Measurements from ENCODE around the gene ZNF888.
"Not testable (repeated sequence)": the region's sequence is repeated elsewhere in the genome, so short reads cannot be mapped to it uniquely, and the experiment has no call there.

Gene ZNF888

GRCh38 chr19:52889076-52889475, 34.2 kb downstream of the ZNF888 start:
- Histone ChIP-seq H3K4me1 (ENCODE audit: insufficient read depth, low read length, severe bottlenecking) (no peaks in the 10 kb centered on the region), H3K4me2 (ENCODE audit: low read length) (no peak overlapping the region), H3K36me3 (ENCODE audit: insufficient read depth, low read length) (no peaks in the 10 kb centered on the region), H3K79me2 (ENCODE audit: insufficient read depth, low read length) (no peaks in the 10 kb centered on the region), H3K27ac (ENCODE audit: low read depth, low read length, poor library complexity, severe bottlenecking) (no peak overlapping the region), H4K20me1 (ENCODE audit: insufficient read depth, low read length) (no peaks in the 10 kb centered on the region), H3K4me3 (ENCODE audit: low read depth, low read length, poor library complexity, severe bottlenecking) (no peak overlapping the region), H3K9me3 (ENCODE audit: low read length) (no peaks in the 10 kb centered on the region), H3K27me3 (ENCODE audit: insufficient read depth, low read length) (no peaks in the 10 kb centered on the region), H3F3A (ENCODE audit: insufficient read depth, low read length) (no peaks in the 10 kb centered on the region), H3K9ac (ENCODE audit: low read length) (no peak overlapping the region), H2AFZ (ENCODE audit: low read length) (no peak overlapping the region), H3K9me2 (ENCODE audit: low read depth, low read length) (no peaks in the 10 kb centered on the region)
- TF ChIP-seq, protein P1, sequence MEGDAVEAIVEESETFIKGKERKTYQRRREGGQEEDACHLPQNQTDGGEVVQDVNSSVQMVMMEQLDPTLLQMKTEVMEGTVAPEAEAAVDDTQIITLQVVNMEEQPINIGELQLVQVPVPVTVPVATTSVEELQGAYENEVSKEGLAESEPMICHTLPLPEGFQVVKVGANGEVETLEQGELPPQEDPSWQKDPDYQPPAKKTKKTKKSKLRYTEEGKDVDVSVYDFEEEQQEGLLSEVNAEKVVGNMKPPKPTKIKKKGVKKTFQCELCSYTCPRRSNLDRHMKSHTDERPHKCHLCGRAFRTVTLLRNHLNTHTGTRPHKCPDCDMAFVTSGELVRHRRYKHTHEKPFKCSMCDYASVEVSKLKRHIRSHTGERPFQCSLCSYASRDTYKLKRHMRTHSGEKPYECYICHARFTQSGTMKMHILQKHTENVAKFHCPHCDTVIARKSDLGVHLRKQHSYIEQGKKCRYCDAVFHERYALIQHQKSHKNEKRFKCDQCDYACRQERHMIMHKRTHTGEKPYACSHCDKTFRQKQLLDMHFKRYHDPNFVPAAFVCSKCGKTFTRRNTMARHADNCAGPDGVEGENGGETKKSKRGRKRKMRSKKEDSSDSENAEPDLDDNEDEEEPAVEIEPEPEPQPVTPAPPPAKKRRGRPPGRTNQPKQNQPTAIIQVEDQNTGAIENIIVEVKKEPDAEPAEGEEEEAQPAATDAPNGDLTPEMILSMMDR (IDR thresholded peaks at IDR 0.05; ENCODE audit: low read length) = no peak
- TF ChIP-seq EZH2 (IDR thresholded peaks at IDR 0.05; ENCODE audit: borderline replicate concordance, low read length) = no peak

DNA sequence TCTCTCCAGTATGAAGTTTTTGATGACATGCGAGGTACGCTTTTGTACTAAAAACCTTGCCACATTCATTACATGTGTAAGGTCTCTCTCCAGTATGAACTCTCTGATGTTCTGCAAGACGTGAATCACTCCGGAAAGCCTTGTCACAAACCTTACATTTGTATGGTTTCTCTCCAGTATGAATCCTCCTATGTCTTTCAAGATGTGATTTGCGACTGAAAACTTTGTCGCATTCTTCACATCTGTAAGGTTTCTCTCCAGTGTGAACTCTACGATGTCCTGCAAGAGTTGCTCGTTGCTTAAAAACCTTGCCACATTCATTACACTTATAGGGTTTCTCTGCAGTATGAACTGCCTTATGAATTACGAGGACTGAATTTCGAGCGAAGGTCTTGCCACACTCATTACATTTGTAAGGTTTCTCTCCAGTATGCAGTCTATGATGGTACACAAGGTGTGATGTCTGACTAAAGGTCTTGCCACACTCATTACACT, 42.3 kb downstream of the ZNF888 start:
- Histone ChIP-seq H3K4me1 (ENCODE audit: insufficient read depth, low read length, severe bottlenecking) (no peaks in the 10 kb centered on the region), H3K79me2 (ENCODE audit: insufficient read depth, low read length) (no peaks in the 10 kb centered on the region), H2AFZ (ENCODE audit: low read length) (no peak overlapping the region), H3F3A (ENCODE audit: insufficient read depth, low read length) (no peaks in the 10 kb centered on the region), H3K36me3 (ENCODE audit: insufficient read depth, low read length) (no peaks in the 10 kb centered on the region), H4K20me1 (ENCODE audit: insufficient read depth, low read length) (no peaks in the 10 kb centered on the region), H3K9me3 (ENCODE audit: low read length) (peaks cover 9% of the 10 kb centered on the region), H3K4me3 (ENCODE audit: low read depth, low read length, poor library complexity, severe bottlenecking) (no peak overlapping the region), H3K9ac (ENCODE audit: low read length) (no peak overlapping the region), H3K27me3 (ENCODE audit: insufficient read depth, low read length) (no peaks in the 10 kb centered on the region), H3K4me2 (ENCODE audit: low read length) (no peak overlapping the region), H3K27ac (ENCODE audit: low read depth, low read length, poor library complexity, severe bottlenecking) (no peak overlapping the region), H3K9me2 (ENCODE audit: low read depth, low read length) (no peaks in the 10 kb centered on the region)
- TF ChIP-seq EZH2 (IDR thresholded peaks at IDR 0.05; ENCODE audit: borderline replicate concordance, low read length) = no peak
- TF ChIP-seq, protein P1 (IDR thresholded peaks at IDR 0.05; ENCODE audit: low read length) = no peak

- not testable (repeated sequence) for H3K27ac ChIP-seq (ENCODE audit: low read depth, low read length, poor library complexity, severe bottlenecking); H2AFZ ChIP-seq (ENCODE audit: low read length); H3K4me3 ChIP-seq (ENCODE audit: low read depth, low read length, poor library complexity, severe bottlenecking); H3K9me2 ChIP-seq (ENCODE audit: low read depth, low read length); H3K9me3 ChIP-seq (ENCODE audit: low read length); H3K36me3 ChIP-seq (ENCODE audit: insufficient read depth, low read length); H3K4me1 ChIP-seq (ENCODE audit: insufficient read depth, low read length, severe bottlenecking); H3K27me3 ChIP-seq (ENCODE audit: insufficient read depth, low read length); H3K9ac ChIP-seq (ENCODE audit: low read length); H3K4me2 ChIP-seq (ENCODE audit: low read length); H3F3A ChIP-seq (ENCODE audit: insufficient read depth, low read length); H4K20me1 ChIP-seq (ENCODE audit: insufficient read depth, low read length); H3K79me2 ChIP-seq (ENCODE audit: insufficient read depth, low read length)
Measured at GRCh38 chr19:52872996-52873395, 50.2 kb downstream of the ZNF888 start.

DNA sequence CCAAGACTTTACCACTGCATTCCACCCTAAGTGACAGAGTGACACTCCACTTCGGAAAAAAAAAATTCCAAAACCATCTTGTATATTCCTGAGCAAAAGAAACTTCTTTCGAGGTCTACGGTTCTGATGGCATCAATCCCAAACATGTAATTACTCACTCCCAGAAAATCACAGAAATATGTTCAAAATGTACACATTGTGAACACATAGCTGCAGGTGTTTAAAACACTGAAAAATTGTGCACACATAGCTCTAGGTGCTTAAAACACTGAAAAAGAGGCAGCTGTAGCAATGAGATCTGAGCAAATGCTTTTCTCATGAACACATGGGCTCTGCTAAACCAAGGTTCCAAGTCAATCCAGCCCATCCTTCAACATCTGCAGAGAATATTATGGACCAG, 51.8 kb downstream of the ZNF888 start:
- Histone ChIP-seq H4K20me1 (ENCODE audit: insufficient read depth, low read length) (no peaks in the 10 kb centered on the region), H3K4me3 (ENCODE audit: low read depth, low read length, poor library complexity, severe bottlenecking) (no peak overlapping the region), H3K27ac (ENCODE audit: low read depth, low read length, poor library complexity, severe bottlenecking) (no peak overlapping the region), H3K27me3 (ENCODE audit: insufficient read depth, low read length) (no peaks in the 10 kb centered on the region), H3K4me1 (ENCODE audit: insufficient read depth, low read length, severe bottlenecking) (no peaks in the 10 kb centered on the region), H3K9me3 (ENCODE audit: low read length) (0 out of 2 replicates have a peak, but pooled peaks cover under 1% of the 10 kb centered on the region), H3K9ac (ENCODE audit: low read length) (no peak overlapping the region), H3K36me3 (ENCODE audit: insufficient read depth, low read length) (no peaks in the 10 kb centered on the region), H3F3A (ENCODE audit: insufficient read depth, low read length) (no peaks in the 10 kb centered on the region), H2AFZ (ENCODE audit: low read length) (no peak overlapping the region), H3K4me2 (ENCODE audit: low read length) (no peak overlapping the region), H3K79me2 (ENCODE audit: insufficient read depth, low read length) (no peaks in the 10 kb centered on the region), H3K9me2 (ENCODE audit: low read depth, low read length) (no peaks in the 10 kb centered on the region)
- no peak for TF ChIP-seq EZH2 (IDR thresholded peaks at IDR 0.05; ENCODE audit: borderline replicate concordance, low read length)
- TF ChIP-seq, protein P1 (IDR thresholded peaks at IDR 0.05; ENCODE audit: low read length) = no peak

DNA sequence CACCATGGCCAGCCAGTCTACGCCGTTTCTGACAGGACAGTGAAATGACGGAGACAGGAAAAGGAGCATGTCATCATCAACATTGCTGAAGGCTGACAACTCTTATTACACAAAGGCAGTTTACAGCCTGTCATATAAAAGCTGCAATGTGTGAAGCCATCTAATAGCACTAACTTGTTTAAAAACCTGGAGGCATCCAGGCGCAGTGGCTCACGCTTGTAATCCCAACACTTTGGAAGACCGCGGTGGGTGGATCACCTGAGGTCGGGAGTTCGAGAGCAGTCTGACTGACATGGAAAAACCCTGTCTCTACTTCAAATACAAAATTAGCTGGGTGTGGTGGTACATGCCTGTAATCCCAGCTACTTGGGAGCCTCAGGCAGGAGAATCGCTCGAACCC, 55.2 kb downstream of the ZNF888 start:
- H3K79me2 ChIP-seq (ENCODE audit: insufficient read depth, low read length); H3K27me3 ChIP-seq (ENCODE audit: insufficient read depth, low read length); H4K20me1 ChIP-seq (ENCODE audit: insufficient read depth, low read length); H3F3A ChIP-seq (ENCODE audit: insufficient read depth, low read length); H2AFZ ChIP-seq (ENCODE audit: low read length); H3K4me2 ChIP-seq (ENCODE audit: low read length); H3K36me3 ChIP-seq (ENCODE audit: insufficient read depth, low read length); H3K4me1 ChIP-seq (ENCODE audit: insufficient read depth, low read length, severe bottlenecking); H3K9ac ChIP-seq (ENCODE audit: low read length); H3K27ac ChIP-seq (ENCODE audit: low read depth, low read length, poor library complexity, severe bottlenecking); H3K4me3 ChIP-seq (ENCODE audit: low read depth, low read length, poor library complexity, severe bottlenecking); H3K9me3 ChIP-seq (ENCODE audit: low read length); H3K9me2 ChIP-seq (ENCODE audit: low read depth, low read length): not testable (repeated sequence)

Measured in OCI-LY1 (cell line).